Measurements from ENCODE around the gene CD2. TPM values are rescaled to one million over a fixed set of nuclear protein-coding genes. Genes with fewer than 3 reads are reported as not detected.
A peak's percentile ranks its signal among the peaks of the same experiment; 100 is the strongest.
"Not testable (repeated sequence)": the region's sequence is repeated elsewhere in the genome, so short reads cannot be mapped to it uniquely, and the experiment has no call there.

The CD2 gene
- total and polyA plus RNA-seq, 2 experiments from 2014 or later: not detected

DNA sequence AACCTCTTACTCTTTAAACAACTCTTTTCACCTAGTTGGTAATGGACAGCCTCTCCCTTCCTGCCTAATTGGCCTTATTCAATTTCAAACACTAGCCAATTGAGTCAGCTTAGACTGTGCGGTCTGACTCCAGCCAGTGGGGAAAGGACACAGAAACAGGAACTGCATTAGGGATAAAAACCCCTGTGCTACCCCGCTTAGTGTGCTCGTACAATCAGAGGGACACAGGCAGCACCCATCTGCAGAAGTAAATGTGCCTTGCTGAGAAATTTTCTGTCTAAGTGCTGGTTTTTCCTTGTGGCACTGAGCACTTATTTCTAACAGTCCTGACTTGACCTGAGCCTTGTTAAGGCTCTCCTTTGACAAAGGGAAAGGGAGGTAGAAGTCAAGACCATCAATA is 6.0 kb upstream of the CD2 start:
- TF ChIP-seq, protein P1, sequence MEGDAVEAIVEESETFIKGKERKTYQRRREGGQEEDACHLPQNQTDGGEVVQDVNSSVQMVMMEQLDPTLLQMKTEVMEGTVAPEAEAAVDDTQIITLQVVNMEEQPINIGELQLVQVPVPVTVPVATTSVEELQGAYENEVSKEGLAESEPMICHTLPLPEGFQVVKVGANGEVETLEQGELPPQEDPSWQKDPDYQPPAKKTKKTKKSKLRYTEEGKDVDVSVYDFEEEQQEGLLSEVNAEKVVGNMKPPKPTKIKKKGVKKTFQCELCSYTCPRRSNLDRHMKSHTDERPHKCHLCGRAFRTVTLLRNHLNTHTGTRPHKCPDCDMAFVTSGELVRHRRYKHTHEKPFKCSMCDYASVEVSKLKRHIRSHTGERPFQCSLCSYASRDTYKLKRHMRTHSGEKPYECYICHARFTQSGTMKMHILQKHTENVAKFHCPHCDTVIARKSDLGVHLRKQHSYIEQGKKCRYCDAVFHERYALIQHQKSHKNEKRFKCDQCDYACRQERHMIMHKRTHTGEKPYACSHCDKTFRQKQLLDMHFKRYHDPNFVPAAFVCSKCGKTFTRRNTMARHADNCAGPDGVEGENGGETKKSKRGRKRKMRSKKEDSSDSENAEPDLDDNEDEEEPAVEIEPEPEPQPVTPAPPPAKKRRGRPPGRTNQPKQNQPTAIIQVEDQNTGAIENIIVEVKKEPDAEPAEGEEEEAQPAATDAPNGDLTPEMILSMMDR (IDR thresholded peaks at IDR 0.05; ENCODE audit: low read depth, low read length): no peak
- H3K4me1 ChIP-seq (ENCODE audit: low read depth): no peaks in the 10 kb centered on the region
- H3K9me3 ChIP-seq (ENCODE audit: low read depth): no peaks in the 10 kb centered on the region
- no peaks in the 10 kb centered on the region for H3K36me3 ChIP-seq
- no peaks in the 10 kb centered on the region for H3K27me3 ChIP-seq
- H3K27ac ChIP-seq: no peak overlapping the region
- no peak for DNase-seq (ENCODE audit: low read depth in 1 of 2, low spot score in 1 of 2)
- no peak overlapping the region for H3K4me3 ChIP-seq

DNA sequence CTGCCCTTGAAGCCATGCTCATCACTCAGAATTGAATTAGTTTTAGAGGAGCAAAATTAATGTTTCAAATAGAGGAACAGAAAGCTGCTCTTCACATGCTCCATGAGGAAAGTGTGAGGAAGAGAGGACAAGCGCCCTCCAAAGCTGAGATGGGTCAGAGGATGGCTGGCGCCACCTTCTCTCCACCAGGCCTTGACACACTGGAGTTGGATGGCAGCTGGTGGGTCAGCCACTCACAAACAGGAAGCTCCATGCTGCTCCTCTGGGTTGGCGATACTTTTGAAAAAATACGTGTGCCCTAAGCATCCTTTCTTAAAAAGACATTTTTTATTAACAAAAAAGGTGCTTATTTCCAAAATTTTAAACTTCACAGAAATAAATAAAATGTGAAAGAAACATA is 3.1 kb upstream of the CD2 start:
- no peaks in the 10 kb centered on the region for H3K36me3 ChIP-seq
- no peak for DNase-seq (ENCODE audit: low read depth in 1 of 2, low spot score in 1 of 2)
- TF ChIP-seq, protein P1 (IDR thresholded peaks at IDR 0.05; ENCODE audit: low read depth, low read length): no peak
- H3K4me3 ChIP-seq: no peak overlapping the region
- peaks cover 5% of the 10 kb centered on the region for H3K27me3 ChIP-seq
- no peak overlapping the region for H3K27ac ChIP-seq
- H3K9me3 ChIP-seq (ENCODE audit: low read depth): no peaks in the 10 kb centered on the region
- H3K4me1 ChIP-seq (ENCODE audit: low read depth): no peaks in the 10 kb centered on the region

GRCh38 chr1:116751621-116752020 is 2.6 kb upstream of the CD2 start:
- Histone ChIP-seq H3K4me3 (no peak overlapping the region), H3K27ac (no peak overlapping the region), H3K9me3 (ENCODE audit: low read depth) (no peaks in the 10 kb centered on the region), H3K4me1 (ENCODE audit: low read depth) (no peaks in the 10 kb centered on the region), H3K36me3 (no peaks in the 10 kb centered on the region), H3K27me3 (peaks cover 5% of the 10 kb centered on the region)
- DNase-seq (ENCODE audit: low read depth in 1 of 2, low spot score in 1 of 2): peak in 1 of 2 donors; percentile 8
- TF ChIP-seq, protein P1 (IDR thresholded peaks at IDR 0.05; ENCODE audit: low read depth, low read length): no peak

- no peaks in the 10 kb centered on the region for H3K9me3 ChIP-seq (ENCODE audit: low read depth)
- no peak overlapping the region for H3K27ac ChIP-seq
- no peak for DNase-seq (ENCODE audit: low read depth in 1 of 2, low spot score in 1 of 2)
- peaks cover 4% of the 10 kb centered on the region for H3K4me1 ChIP-seq (ENCODE audit: low read depth)
- H3K27me3 ChIP-seq: peaks cover 5% of the 10 kb centered on the region
- H3K36me3 ChIP-seq: no peaks in the 10 kb centered on the region
- TF ChIP-seq, protein P1 (IDR thresholded peaks at IDR 0.05; ENCODE audit: low read depth, low read length): no peak
- H3K4me3 ChIP-seq: no peak overlapping the region
These were observed 918 bp upstream of the CD2 start for GRCh38 chr1:116753312-116753711.

GRCh38 chr1:116755066-116755465 is 836 bp downstream of the CD2 start:
- Histone ChIP-seq H3K4me1 (ENCODE audit: low read depth) (peaks cover 4% of the 10 kb centered on the region), H3K27me3 (peaks cover 5% of the 10 kb centered on the region), H3K36me3 (no peaks in the 10 kb centered on the region), H3K9me3 (ENCODE audit: low read depth) (no peaks in the 10 kb centered on the region), H3K4me3 (no peak overlapping the region), H3K27ac (no peak overlapping the region)
- TF ChIP-seq, protein P1 (IDR thresholded peaks at IDR 0.05; ENCODE audit: low read depth, low read length): no peak
- no peak for DNase-seq (ENCODE audit: low read depth in 1 of 2, low spot score in 1 of 2)

DNA sequence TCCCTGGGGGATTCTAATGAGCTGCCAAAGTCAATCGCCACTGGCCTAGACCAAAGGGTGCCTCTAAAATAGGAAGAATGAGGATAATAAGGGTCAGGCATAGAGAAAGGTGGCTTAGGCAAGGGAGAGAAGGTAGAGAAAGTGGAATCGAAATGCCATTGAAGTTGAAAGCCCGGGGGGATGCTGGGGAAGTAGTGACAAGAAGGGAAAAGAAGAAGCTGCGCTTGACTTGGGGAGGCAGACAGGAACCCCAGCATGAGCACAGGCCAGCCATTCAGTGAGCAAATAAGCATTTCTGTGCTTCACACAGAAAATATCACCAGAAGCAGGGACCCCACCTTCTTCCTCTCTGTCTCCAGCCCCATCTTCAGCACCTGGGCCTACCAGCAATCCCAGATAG is 1.5 kb downstream of the CD2 start:
- Histone ChIP-seq H3K36me3 (no peaks in the 10 kb centered on the region), H3K4me1 (ENCODE audit: low read depth) (peaks cover 4% of the 10 kb centered on the region), H3K4me3 (no peak overlapping the region), H3K9me3 (ENCODE audit: low read depth) (no peaks in the 10 kb centered on the region), H3K27me3 (peaks cover 5% of the 10 kb centered on the region), H3K27ac (no peak overlapping the region)
- DNase-seq (ENCODE audit: low read depth in 1 of 2, low spot score in 1 of 2): no peak
- TF ChIP-seq, protein P1 (IDR thresholded peaks at IDR 0.05; ENCODE audit: low read depth, low read length): no peak

- not testable (repeated sequence) for H3K27ac ChIP-seq; H3K4me3 ChIP-seq; H3K4me1 ChIP-seq (ENCODE audit: low read depth); H3K9me3 ChIP-seq (ENCODE audit: low read depth); H3K27me3 ChIP-seq; DNase-seq (ENCODE audit: low read depth in 1 of 2, low spot score in 1 of 2); H3K36me3 ChIP-seq
These were observed 1.9 kb downstream of the CD2 start for GRCh38 chr1:116756092-116756491.

GRCh38 chr1:116758456-116758815 is 4.2 kb downstream of the CD2 start:
- H3K9me3 ChIP-seq (ENCODE audit: low read depth); H3K27ac ChIP-seq; H3K4me3 ChIP-seq; DNase-seq (ENCODE audit: low read depth in 1 of 2, low spot score in 1 of 2); H3K27me3 ChIP-seq; H3K4me1 ChIP-seq (ENCODE audit: low read depth); H3K36me3 ChIP-seq: not testable (repeated sequence)
